ENCODE measurements around the gene CNTNAP5. TPM values are rescaled to one million over a fixed set of nuclear protein-coding genes. Genes with fewer than 3 reads are reported as not detected.

CNTNAP5 gene
- total and polyA plus RNA-seq, 9 of the 15 experiments (the other 6 are each of a cell fraction or from before 2014, with no cell fraction given): not detected

DNA sequence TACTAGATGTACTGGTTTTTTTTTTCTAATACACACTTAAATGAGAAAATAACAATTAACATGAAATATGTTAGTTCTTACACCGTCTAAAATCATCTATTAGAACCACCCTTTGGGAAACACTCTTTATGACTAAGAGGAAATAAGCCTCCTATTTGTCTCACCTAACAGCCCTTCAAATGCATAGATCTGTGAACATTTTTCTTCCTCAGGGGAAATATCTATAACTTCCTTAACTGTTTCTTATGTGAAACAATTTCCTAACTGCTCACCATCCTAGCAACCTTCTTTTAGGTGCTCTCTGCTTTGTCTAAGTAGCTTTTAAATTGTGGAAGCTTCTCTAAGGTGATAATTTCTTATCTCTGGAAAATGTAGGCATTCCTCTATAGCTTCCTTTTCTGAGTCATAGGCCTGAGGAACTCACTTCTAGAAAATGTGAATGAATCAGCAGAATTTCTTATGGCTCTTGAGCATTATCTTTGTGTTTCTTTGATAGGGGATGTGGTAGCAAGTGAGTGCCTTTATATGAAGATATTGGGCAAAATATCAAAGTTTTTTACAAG is 56.1 kb downstream of the CNTNAP5 start:
- Histone ChIP-seq H2AFZ (ENCODE audit: low read depth, low read length) (no peak overlapping the region), H3K27me3 (ENCODE audit: control insufficient read depth in 2 of 2, insufficient read depth in 2 of 2, low read length in 2 of 2) (no peaks in the 10 kb centered on the region), H3K4me1 (replicated peaks in 1 of 2; ENCODE audit: control insufficient read depth in 2 of 2, insufficient read depth in 2 of 2, low read length in 2 of 2) (no peaks in the 10 kb centered on the region), H3K79me2 (ENCODE audit: control insufficient read depth, insufficient read depth, low read length) (no peaks in the 10 kb centered on the region), H4K20me1 (replicated peaks; ENCODE audit: control insufficient read depth, insufficient read depth, low read length) (no peaks in the 10 kb centered on the region), H3K4me2 (ENCODE audit: insufficient read depth, low read length) (no peak overlapping the region), H3K9me3 (replicated peaks; ENCODE audit: control insufficient read depth, insufficient read depth, low read depth, low read length) (no peaks in the 10 kb centered on the region), H3K9me1 (ENCODE audit: control insufficient read depth, insufficient read depth, low read length) (no peaks in the 10 kb centered on the region), H3K27ac (ENCODE audit: extremely low read depth, low read depth, low read length) (no peak overlapping the region), H3K9ac (ENCODE audit: insufficient read depth in 1 of 2, low read depth in 2 of 2, low read length in 2 of 2) (no peak overlapping the region), H3K36me3 (ENCODE audit: control insufficient read depth, insufficient read depth, low read length) (no peaks in the 10 kb centered on the region), H3K4me3 (no peak overlapping the region)
- intact Hi-C loops (cut with micrococcal nuclease): no loop called here
- BruUV-seq (replicated peaks): no TSS peak
- no peak for DNase-seq (ENCODE audit: extremely low read depth in 1 of 4, low spot score in 3 of 4)
- 0% methylated on average over 1 of the region's 1 CpG for WGBS (ENCODE audit: insufficient coverage, low coverage, missing lambda C conversion rate)
- no peak for ATAC-seq
- ChIA-PET POLR2A (no interaction called here), CTCF (ENCODE audit: low intra/inter-chr PET ratio) (no interaction called here)
- peak; percentile 50; the same call in 1 of the 2 replicates for TF ChIP-seq C11orf30 (IDR thresholded peaks at IDR 0.05; ENCODE audit: low read depth)
- TF ChIP-seq ZNF316 (IDR thresholded peaks at IDR 0.05): peak; percentile 64
- peak; percentile 32 for TF ChIP-seq MAFF (IDR thresholded peaks at IDR 0.05; ENCODE audit: low read length)
- TF ChIP-seq, protein P1, sequence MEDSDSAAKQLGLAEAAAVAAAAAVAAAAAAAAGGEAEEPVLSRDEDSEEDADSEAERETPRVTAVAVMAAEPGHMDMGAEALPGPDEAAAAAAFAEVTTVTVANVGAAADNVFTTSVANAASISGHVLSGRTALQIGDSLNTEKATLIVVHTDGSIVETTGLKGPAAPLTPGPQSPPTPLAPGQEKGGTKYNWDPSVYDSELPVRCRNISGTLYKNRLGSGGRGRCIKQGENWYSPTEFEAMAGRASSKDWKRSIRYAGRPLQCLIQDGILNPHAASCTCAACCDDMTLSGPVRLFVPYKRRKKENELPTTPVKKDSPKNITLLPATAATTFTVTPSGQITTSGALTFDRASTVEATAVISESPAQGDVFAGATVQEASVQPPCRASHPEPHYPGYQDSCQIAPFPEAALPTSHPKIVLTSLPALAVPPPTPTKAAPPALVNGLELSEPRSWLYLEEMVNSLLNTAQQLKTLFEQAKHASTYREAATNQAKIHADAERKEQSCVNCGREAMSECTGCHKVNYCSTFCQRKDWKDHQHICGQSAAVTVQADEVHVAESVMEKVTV (CRISPR knock-in tag; IDR thresholded peaks at IDR 0.05): no peak
- TF ChIP-seq RFX5 (IDR thresholded peaks at IDR 0.05; ENCODE audit: low read depth, low read length): no peak
- TF ChIP-seq, protein P2, sequence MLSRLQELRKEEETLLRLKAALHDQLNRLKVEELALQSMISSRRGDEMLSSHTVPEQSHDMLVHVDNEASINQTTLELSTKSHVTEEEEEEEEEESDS (CRISPR knock-in tag; IDR thresholded peaks at IDR 0.05): no peak
- in situ Hi-C loops (cut with MboI): no loop called here
- no peak for FAIRE-seq

Data from K562 (cell line).